NCI-H1048 (cell line): Measurements from ENCODE around the gene IST1.

Source experiments
- DNase-seq: peaks from one replicate; lab custom pipeline; 2025; lab: John Stamatoyannopoulos, UW

The IST1 gene

GRCh38 chr16:71919035-71919434 lies 23.7 kb downstream of the IST1 start:
- no peak for DNase-seq

GRCh38 chr16:71920658-71921057 lies 25.3 kb downstream of the IST1 start:
- no peak for DNase-seq

GRCh38 chr16:71923941-71924690 lies 28.8 kb downstream of the IST1 start:
- no peak for DNase-seq

GRCh38 chr16:71924710-71925109 lies 29.4 kb downstream of the IST1 start:
- no peak for DNase-seq

GRCh38 chr16:71927383-71927782 lies 32.1 kb downstream of the IST1 start:
- no peak for DNase-seq

- DNase-seq: no peak
Measured at GRCh38 chr16:71927787-71928186, 32.5 kb downstream of the IST1 start.

GRCh38 chr16:71929048-71929447 lies 33.7 kb downstream of the IST1 start:
- no peak for DNase-seq

- no peak for DNase-seq
Measured at GRCh38 chr16:71930013-71930563, 34.8 kb downstream of the IST1 start.

GRCh38 chr16:71931001-71931400 lies 35.7 kb downstream of the IST1 start:
- DNase-seq: no peak

GRCh38 chr16:71931599-71931998 lies 36.3 kb downstream of the IST1 start:
- no peak for DNase-seq

- no peak for DNase-seq
Measured at GRCh38 chr16:71933017-71933416, 37.7 kb downstream of the IST1 start.

- DNase-seq: no peak
Measured at GRCh38 chr16:71933913-71934695, 38.8 kb downstream of the IST1 start.

- DNase-seq: no peak
Measured at GRCh38 chr16:71937868-71938510, 42.7 kb downstream of the IST1 start.

- no peak for DNase-seq
Measured at GRCh38 chr16:71943887-71944286, 48.6 kb downstream of the IST1 start.

GRCh38 chr16:71945616-71946015 lies 50.3 kb downstream of the IST1 start:
- DNase-seq: no peak

GRCh38 chr16:71952825-71953224 lies 57.5 kb downstream of the IST1 start:
- DNase-seq: no peak

GRCh38 chr16:71954180-71954579 lies 58.8 kb downstream of the IST1 start:
- DNase-seq: no peak

GRCh38 chr16:71954699-71955195 lies 59.4 kb downstream of the IST1 start:
- no peak for DNase-seq

- DNase-seq: no peak
Measured at GRCh38 chr16:71956486-71956885, 61.2 kb downstream of the IST1 start.

GRCh38 chr16:71961066-71962039 lies 66.0 kb downstream of the IST1 start:
- DNase-seq: peak; percentile 43
